IPS DF 4.7 (cell line): ENCODE results near the gene CTCFL.

Experiments used
- DNase-seq: peaks from one replicate; pipeline ENCODE4 v3.0.0-alpha.2; 2013; ENCODE audit warnings: low spot score; ENCODE audit errors: extremely low read depth

CTCFL gene

GRCh38 chr20:57559658-57560553 is 35.0 kb upstream of the CTCFL start:
- no peak for DNase-seq

GRCh38 chr20:57559289-57559634 is 34.3 kb upstream of the CTCFL start:
- no peak for DNase-seq

- DNase-seq: no peak
Observed at GRCh38 chr20:57558614-57559288, 33.8 kb upstream of the CTCFL start.

GRCh38 chr20:57557926-57558613 is 33.1 kb upstream of the CTCFL start:
- DNase-seq: no peak

GRCh38 chr20:57556980-57557274 is 32.0 kb upstream of the CTCFL start:
- DNase-seq: no peak

- DNase-seq: no peak
Observed at GRCh38 chr20:57555457-57556184, 30.7 kb upstream of the CTCFL start.

GRCh38 chr20:57553376-57554018 is 28.6 kb upstream of the CTCFL start:
- no peak for DNase-seq

- DNase-seq: no peak
Observed at GRCh38 chr20:57552471-57552870, 27.5 kb upstream of the CTCFL start.

GRCh38 chr20:57548177-57549058 is 23.5 kb upstream of the CTCFL start:
- DNase-seq: no peak

GRCh38 chr20:57546956-57547649 is 22.2 kb upstream of the CTCFL start:
- no peak for DNase-seq

GRCh38 chr20:57545927-57546662 is 21.2 kb upstream of the CTCFL start:
- no peak for DNase-seq

- DNase-seq: no peak
Observed at GRCh38 chr20:57544838-57545564, 20.1 kb upstream of the CTCFL start.

GRCh38 chr20:57543754-57544153 is 18.8 kb upstream of the CTCFL start:
- DNase-seq: no peak

GRCh38 chr20:57540890-57541580 is 16.1 kb upstream of the CTCFL start:
- DNase-seq: no peak

- no peak for DNase-seq
Observed at GRCh38 chr20:57539889-57540288, 14.9 kb upstream of the CTCFL start.

- no peak for DNase-seq
Observed at GRCh38 chr20:57537822-57538221, 12.9 kb upstream of the CTCFL start.
